Activated B cell treated with CpG ODN at 0.5 μM for 24 hours (primary cell): ENCODE measurements around the gene RTCA. TPM values are rescaled to one million over a fixed set of nuclear protein-coding genes. Genes with fewer than 3 reads are reported as not detected.

Source experiments
- ATAC-seq: fragments of 200-7000 bp; cut with Tn5 transposase; one replicate; pipeline ENCODE4 v1.10.0; 2021; ENCODE audit warnings: low read depth, mild to moderate bottlenecking, moderate library complexity
- CTCF ChIA-PET: fragments of 350-600 bp; sonication (Branson Sonifier 250); formaldehyde crosslinking; loops from one replicate; lab custom pipeline; 2021; ENCODE audit warnings: antibody characterized with exemption; lab: Charles Lee
- POLR2A ChIA-PET: fragments of 350-600 bp; sonication (Branson Sonifier 250); formaldehyde crosslinking; loops from one replicate; lab custom pipeline; 2021; ENCODE audit warnings: antibody characterized with exemption; lab: Charles Lee
- DNase-seq: peaks from one replicate; pipeline ENCODE4 v3.0.0; 2022
- H3K27ac Mint-ChIP-seq: one replicate; pipeline ENCODE4 v1.8.0; 2020; ENCODE audit warnings: mixed read lengths
- H3K27me3 Mint-ChIP-seq: one replicate; pipeline ENCODE4 v1.8.0; 2021; ENCODE audit warnings: mixed read lengths
- H3K36me3 Mint-ChIP-seq: one replicate; pipeline ENCODE4 v1.8.0; 2021; ENCODE audit warnings: low read depth, mixed read lengths
- H3K4me1 Mint-ChIP-seq: one replicate; pipeline ENCODE4 v1.8.0; 2021; ENCODE audit warnings: mixed read lengths
- H3K4me3 Mint-ChIP-seq: one replicate; pipeline ENCODE4 v1.8.0; 2020; ENCODE audit warnings: mild to moderate bottlenecking, mixed read lengths
- H3K9me3 Mint-ChIP-seq: one replicate; pipeline ENCODE4 v1.8.0; 2020; ENCODE audit warnings: mixed read lengths
- CTCF ChIP-seq: fragments of 200-600 bp; IDR thresholded peaks from one replicate; pipeline ENCODE4 v1.8.0; 2022; ENCODE audit warnings: antibody characterized with exemption, mild to moderate bottlenecking
- intact Hi-C: fragments of 100-400 bp; cut with micrococcal nuclease; formaldehyde crosslinking; loops from one replicate; pipeline ENCODE4 v1.15.1; 2024
- total RNA-seq: library from RNA; stranded (reverse); gene quantifications from 2 replicates; pipeline ENCODE4 v1.2.3, GENCODE V29; 2022

Gene RTCA
- total RNA-seq, 1 donor from 2014 or later = 34.5 TPM

GRCh38 chr1:100279954-100280682 is 14.1 kb downstream of the RTCA start:
- Mint-ChIP-seq H3K4me3 (no peak overlapping the region), H3K36me3 (peaks cover 74% of the 10 kb centered on the region), H3K9me3 (no peaks in the 10 kb centered on the region), H3K27ac (no peak overlapping the region), H3K27me3 (no peaks in the 10 kb centered on the region), H3K4me1 (peaks cover 2% of the 10 kb centered on the region)
- ATAC-seq (no peak), DNase-seq (no peak)
- TF ChIP-seq CTCF = no peak
- POLR2A ChIA-PET = no interaction called here
- CTCF ChIA-PET = no interaction called here
- intact Hi-C loops = loop anchor here (1.0 to 5.0 kb wide), 3 partner anchors 14 to 587 kb away; partner anchors contain the start of gene RTCA

- DNase-seq (no peak), ATAC-seq (no peak)
- no peaks in the 10 kb centered on the region for H3K9me3 Mint-ChIP-seq
- no peak for TF ChIP-seq CTCF
- POLR2A ChIA-PET = no interaction called here
- no peak overlapping the region for H3K27ac Mint-ChIP-seq
- no peaks in the 10 kb centered on the region for H3K4me1 Mint-ChIP-seq
- intact Hi-C loops = no loop called here
- H3K36me3 Mint-ChIP-seq = peaks cover 64% of the 10 kb centered on the region
- CTCF ChIA-PET = interaction anchor here (1.0 kb wide), 1 partner anchor 176 kb away, joined by 3 read pairs; no protein-coding TSS in a partner anchor
- no peak overlapping the region for H3K4me3 Mint-ChIP-seq
- no peaks in the 10 kb centered on the region for H3K27me3 Mint-ChIP-seq
Measured at GRCh38 chr1:100284591-100284990, 18.6 kb downstream of the RTCA start.

GRCh38 chr1:100287162-100287561 is 21.1 kb downstream of the RTCA start:
- DNase-seq (no peak), ATAC-seq (no peak)
- ChIA-PET CTCF (no interaction called here), POLR2A (interaction anchor here (0.6 kb wide), 1 partner anchor 950 kb away, joined by 7 read pairs; the partner anchor contains the start of gene S1PR1)
- intact Hi-C loops = no loop called here
- H3K27me3 Mint-ChIP-seq = no peaks in the 10 kb centered on the region
- no peaks in the 10 kb centered on the region for H3K4me1 Mint-ChIP-seq
- H3K27ac Mint-ChIP-seq = no peak overlapping the region
- no peaks in the 10 kb centered on the region for H3K9me3 Mint-ChIP-seq
- TF ChIP-seq CTCF = no peak
- H3K4me3 Mint-ChIP-seq = no peak overlapping the region
- H3K36me3 Mint-ChIP-seq = peaks cover 64% of the 10 kb centered on the region

GRCh38 chr1:100290291-100290690 is 24.3 kb downstream of the RTCA start:
- POLR2A ChIA-PET = no interaction called here
- no peak overlapping the region for H3K4me3 Mint-ChIP-seq

More at GRCh38 chr1:100290291-100290690, 24.3 kb downstream of the RTCA start:
- intact Hi-C loops = no loop called here
- no peak for DNase-seq
- CTCF ChIA-PET = no interaction called here
- peaks cover 60% of the 10 kb centered on the region for H3K36me3 Mint-ChIP-seq
- no peak for ATAC-seq
- H3K27me3 Mint-ChIP-seq = no peaks in the 10 kb centered on the region
- no peak overlapping the region for H3K27ac Mint-ChIP-seq
- no peak for TF ChIP-seq CTCF
- no peaks in the 10 kb centered on the region for H3K9me3 Mint-ChIP-seq
- no peaks in the 10 kb centered on the region for H3K4me1 Mint-ChIP-seq
